HEK293T (cell line): ENCODE measurements around the gene SDC4.

ENCODE experiments used
- CTCF ChIA-PET: fragments of 350-600 bp; formaldehyde crosslinking; extraction: SDS; loops from one replicate; lab custom pipeline; 2021; ENCODE audit warnings: antibody characterized with exemption, inconsistent platforms; lab: Yijun Ruan, JAX
- POLR2A ChIA-PET: fragments of 350-600 bp; formaldehyde crosslinking; extraction: SDS; loops from one replicate; lab custom pipeline; 2020; ENCODE audit warnings: antibody characterized with exemption, inconsistent platforms; lab: Yijun Ruan, JAX
- DNase-seq: peaks from one replicate; pipeline ENCODE4 v3.0.0; 2012; ENCODE audit warnings: mixed read lengths; ENCODE audit errors: extremely low spot score
- ARNT ChIP-seq: fragments of 450-650 bp; IDR thresholded peaks from 2 replicates; pipeline ENCODE4 v1.6.1; 2017; ENCODE audit warnings: mild to moderate bottlenecking
- BHLHE40 ChIP-seq: fragments of 450-650 bp; IDR thresholded peaks from 2 replicates; pipeline ENCODE4 v1.6.1; 2016; ENCODE audit warnings: mild to moderate bottlenecking, moderate library complexity, borderline replicate concordance
- CTBP1 ChIP-seq: fragments of 450-650 bp; IDR thresholded peaks from 2 replicates; pipeline ENCODE4 v1.6.1; 2016; ENCODE audit warnings: borderline replicate concordance
- ELF4 ChIP-seq: fragments of 450-650 bp; IDR thresholded peaks from 2 replicates; pipeline ENCODE4 v1.6.1; 2017; ENCODE audit warnings: antibody characterized with exemption
- FOXA1 ChIP-seq: fragments of 450-650 bp; IDR thresholded peaks from 2 replicates; pipeline ENCODE4 v1.6.1; 2016; ENCODE audit warnings: mild to moderate bottlenecking
- FOXK2 ChIP-seq: fragments of 450-650 bp; IDR thresholded peaks from 2 replicates; pipeline ENCODE4 v1.6.1; 2016; ENCODE audit warnings: mild to moderate bottlenecking
- FOXM1 ChIP-seq: fragments of 450-650 bp; IDR thresholded peaks from 2 replicates; pipeline ENCODE4 v1.6.1; 2017; ENCODE audit warnings: mild to moderate bottlenecking, borderline replicate concordance
- HDGF ChIP-seq: fragments of 450-650 bp; IDR thresholded peaks from 2 replicates; pipeline ENCODE4 v1.6.1; 2017; ENCODE audit warnings: antibody characterized with exemption, borderline replicate concordance
- L3MBTL2 ChIP-seq: fragments of 450-650 bp; conservative IDR thresholded peaks from 2 replicates; pipeline ENCODE4 v1.6.1; 2016; ENCODE audit warnings: mild to moderate bottlenecking
- LEF1 ChIP-seq: fragments of 450-650 bp; IDR thresholded peaks from 2 replicates; pipeline ENCODE4 v1.6.1; 2017; ENCODE audit warnings: mild to moderate bottlenecking, borderline replicate concordance
- NFRKB ChIP-seq: fragments of 450-650 bp; IDR thresholded peaks from 2 replicates; pipeline ENCODE4 v1.6.1; 2016; ENCODE audit warnings: mild to moderate bottlenecking, moderate library complexity
- SP1 ChIP-seq: fragments of 450-650 bp; IDR thresholded peaks from 2 replicates; pipeline ENCODE4 v1.6.1; 2017
- SUZ12 ChIP-seq: fragments of 450-650 bp; IDR thresholded peaks from 2 replicates; pipeline ENCODE4 v1.6.1; 2016; ENCODE audit warnings: mild to moderate bottlenecking
- TARDBP ChIP-seq: fragments of 450-650 bp; IDR thresholded peaks from 2 replicates; pipeline ENCODE4 v1.6.1; 2016
- ZNF384 ChIP-seq: fragments of 450-650 bp; IDR thresholded peaks from 2 replicates; pipeline ENCODE4 v1.6.1; 2016
- TF ChIP-seq, protein P1 (sequence below): fragments of 450-650 bp; IDR thresholded peaks from 2 replicates; pipeline ENCODE4 v1.6.1; 2016

SDC4 gene

DNA sequence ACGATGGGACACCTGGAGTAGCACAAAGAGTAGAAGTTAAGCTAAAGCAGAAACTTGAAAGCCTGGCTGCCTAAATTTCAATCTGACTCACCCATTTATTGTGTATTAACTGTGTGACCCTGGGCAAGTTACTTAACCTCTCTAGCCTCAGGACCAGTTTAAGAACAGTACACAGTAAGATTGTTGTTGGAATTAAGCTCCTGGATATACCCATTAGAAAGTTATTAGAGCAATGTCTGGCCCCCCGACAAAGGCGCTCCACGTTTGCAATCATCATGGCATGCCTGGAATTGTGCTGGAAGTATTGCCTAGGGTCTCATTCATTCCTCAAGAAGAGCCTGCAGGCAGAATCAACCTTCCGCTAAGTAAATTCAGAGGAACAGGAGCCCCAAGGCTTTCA is 1.4 kb downstream of the SDC4 start:
- ChIA-PET POLR2A (interaction anchor here (0.7 to 3.2 kb wide), 5 partner anchors 11 to 69 kb away, joined by 3 to 16 read pairs (median 4); partner anchors contain the start of genes PIGT and SYS1), CTCF (interaction anchor here (0.7 kb wide), 1 partner anchor 26 kb away, joined by 3 read pairs; no protein-coding TSS in a partner anchor)
- no peak for DNase-seq
- TF ChIP-seq BHLHE40 (no peak), FOXA1 (no peak), CTBP1 (no peak), ELF4 (no peak), HDGF (no peak), LEF1 (no peak), ARNT (no peak)

DNA sequence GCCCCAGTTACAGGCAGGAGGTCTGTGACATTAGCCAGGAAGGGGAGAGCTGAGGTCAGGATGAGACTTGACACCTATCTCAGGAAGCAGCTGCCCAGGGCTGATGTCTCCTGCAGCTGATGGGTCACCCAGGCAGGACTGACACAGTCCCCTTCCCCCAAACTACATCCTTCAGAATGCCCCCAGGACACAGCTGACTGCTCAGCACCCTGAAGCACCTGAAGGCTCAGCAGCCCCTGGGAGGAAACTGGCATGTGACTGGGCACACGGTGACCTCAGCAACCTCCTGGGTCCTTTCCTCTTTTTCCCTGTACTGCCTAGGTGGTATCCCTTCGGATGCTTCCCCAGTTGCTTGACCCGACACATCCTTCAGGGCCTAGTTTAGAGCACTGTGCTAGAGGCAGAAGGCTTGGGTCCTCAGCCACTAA is 1.9 kb downstream of the SDC4 start:
- CTCF ChIA-PET = no interaction called here
- TF ChIP-seq, protein P1, sequence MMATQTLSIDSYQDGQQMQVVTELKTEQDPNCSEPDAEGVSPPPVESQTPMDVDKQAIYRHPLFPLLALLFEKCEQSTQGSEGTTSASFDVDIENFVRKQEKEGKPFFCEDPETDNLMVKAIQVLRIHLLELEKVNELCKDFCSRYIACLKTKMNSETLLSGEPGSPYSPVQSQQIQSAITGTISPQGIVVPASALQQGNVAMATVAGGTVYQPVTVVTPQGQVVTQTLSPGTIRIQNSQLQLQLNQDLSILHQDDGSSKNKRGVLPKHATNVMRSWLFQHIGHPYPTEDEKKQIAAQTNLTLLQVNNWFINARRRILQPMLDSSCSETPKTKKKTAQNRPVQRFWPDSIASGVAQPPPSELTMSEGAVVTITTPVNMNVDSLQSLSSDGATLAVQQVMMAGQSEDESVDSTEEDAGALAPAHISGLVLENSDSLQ = no peak
- DNase-seq = no peak
- POLR2A ChIA-PET = no interaction called here

DNA sequence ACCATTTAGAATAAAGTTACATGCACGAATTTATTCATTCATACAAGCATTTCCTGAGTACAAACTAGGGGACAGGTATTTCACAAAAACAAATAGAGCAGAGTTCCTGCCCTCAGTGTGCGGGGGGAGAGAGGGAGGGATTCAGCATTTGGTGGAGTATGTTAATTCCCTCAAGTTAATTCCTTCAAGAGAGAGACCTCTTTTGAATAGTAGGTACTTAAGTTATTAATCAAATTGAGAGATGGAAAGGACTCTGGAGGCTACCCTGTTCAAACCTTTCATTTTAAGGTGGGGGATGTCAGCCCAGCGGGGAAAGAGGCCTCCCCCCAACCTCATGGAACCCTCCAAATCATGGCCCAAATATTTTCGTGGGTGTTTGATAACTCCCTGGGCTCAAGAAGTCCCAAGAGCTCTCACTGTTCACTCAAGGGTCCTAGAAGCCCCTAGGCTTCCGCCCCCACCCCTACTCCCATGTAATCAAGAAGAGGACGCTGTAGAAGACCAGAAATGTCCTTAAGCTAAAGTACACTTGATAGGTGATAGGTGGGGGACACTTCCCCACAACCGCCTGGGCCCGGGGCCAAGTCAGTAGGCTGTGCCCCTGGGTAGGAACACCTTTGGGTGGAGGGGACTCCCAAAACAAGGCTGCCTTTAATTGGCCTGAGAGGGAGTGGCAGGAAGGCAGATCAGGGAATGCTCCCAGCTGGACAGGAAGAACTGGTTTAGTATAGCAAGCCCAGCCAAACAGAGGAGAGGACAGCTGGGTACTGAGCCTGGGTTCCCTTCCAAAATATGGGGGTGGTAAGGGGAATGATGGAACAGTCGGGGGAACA is 2.9 kb downstream of the SDC4 start:
- CTCF ChIA-PET = interaction anchor here (0.6 kb wide), 1 partner anchor 732 kb away, joined by 3 read pairs; no protein-coding TSS in a partner anchor
- POLR2A ChIA-PET = interaction anchor here (0.6 kb wide), 1 partner anchor 10 kb away, joined by 3 read pairs; no protein-coding TSS in a partner anchor
- no peak for TF ChIP-seq CTBP1
- no peak for TF ChIP-seq ELF4
- TF ChIP-seq HDGF = no peak
- TF ChIP-seq SP1 = no peak
- no peak for DNase-seq

DNA sequence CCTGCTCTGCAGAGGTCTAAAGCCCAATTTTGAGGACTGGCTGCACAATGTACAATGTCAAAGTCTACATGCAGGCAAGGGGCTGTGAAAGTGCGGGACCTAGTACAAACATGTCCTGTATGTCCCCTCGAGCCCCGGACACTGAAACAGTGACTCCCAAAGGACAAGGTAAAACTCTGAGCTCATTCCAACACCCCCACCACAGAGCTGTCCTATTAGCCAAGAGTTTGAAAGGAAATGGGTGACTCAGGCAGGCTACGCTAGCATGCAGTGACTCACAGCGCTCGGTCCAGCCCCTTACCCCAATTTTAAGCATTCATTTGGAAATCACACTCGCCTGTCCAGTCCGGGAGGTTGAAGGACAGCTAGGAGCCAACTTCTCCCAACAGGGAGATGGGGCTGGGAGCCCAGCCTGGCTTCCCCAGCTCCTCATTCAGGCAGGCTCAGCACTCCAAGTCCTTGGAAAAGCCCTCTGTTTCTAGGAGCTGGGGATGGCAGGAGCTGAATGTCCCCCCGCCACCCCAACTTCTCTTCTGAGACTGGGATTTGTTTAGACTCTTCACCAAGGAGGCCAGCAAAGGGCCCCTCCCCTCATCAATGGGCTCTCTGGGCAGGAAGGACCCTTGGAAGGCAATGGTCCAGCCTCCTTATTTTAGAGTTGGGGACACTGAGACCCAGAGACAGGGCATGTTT is 3.9 kb downstream of the SDC4 start:
- no peak for DNase-seq
- ChIA-PET POLR2A (interaction anchor here (1.0 to 1.4 kb wide), 5 partner anchors 10 to 93 kb away, joined by 3 to 7 read pairs (median 4); partner anchors contain the start of gene SYS1), CTCF (interaction anchor here (0.6 to 1.0 kb wide), 2 partner anchors 25 to 733 kb away, joined by 3 read pairs; no protein-coding TSS in a partner anchor)
- TF ChIP-seq L3MBTL2 = no peak
- TF ChIP-seq ARNT = no peak
- TF ChIP-seq, protein P1 = no peak
- TF ChIP-seq LEF1 = no peak
- TF ChIP-seq SUZ12 = no peak
- TF ChIP-seq HDGF = no peak

DNA sequence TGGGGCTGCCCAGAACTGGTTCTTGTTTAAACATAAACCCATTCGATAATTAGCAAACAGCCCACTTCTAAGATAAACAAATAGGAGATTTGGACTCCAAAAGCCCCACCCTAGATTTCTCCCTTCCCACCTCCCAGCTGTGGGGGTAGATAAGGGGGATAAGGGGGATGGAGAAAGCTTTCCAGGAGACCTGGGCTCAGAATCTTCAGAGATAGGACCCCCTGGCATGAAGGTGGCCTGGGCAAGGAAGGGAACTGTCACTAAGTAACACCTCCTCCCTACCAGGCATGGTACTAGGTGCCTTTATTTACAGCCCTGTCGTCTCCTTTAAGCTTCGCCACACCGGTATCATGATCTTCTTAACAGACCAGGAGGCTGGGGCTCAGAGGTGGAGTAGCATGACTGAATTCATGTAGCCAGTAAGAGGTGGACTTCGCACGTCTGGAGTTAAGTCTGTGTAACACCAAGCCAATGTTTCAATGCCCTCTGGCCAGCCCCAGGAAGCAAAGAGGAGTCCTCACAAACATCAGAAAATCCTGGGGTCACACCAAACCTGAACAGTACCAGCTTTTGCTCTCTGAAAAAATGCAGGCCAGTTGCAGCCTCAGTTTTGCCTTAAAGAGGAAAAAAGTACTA is 4.6 kb downstream of the SDC4 start:
- CTCF ChIA-PET = interaction anchor here (1.0 kb wide), 1 partner anchor 25 kb away, joined by 3 read pairs; no protein-coding TSS in a partner anchor
- no peak for DNase-seq
- no peak for TF ChIP-seq SP1
- TF ChIP-seq CTBP1 = no peak
- no peak for TF ChIP-seq FOXK2
- TF ChIP-seq ZNF384 = no peak
- no peak for TF ChIP-seq L3MBTL2
- TF ChIP-seq SUZ12 = no peak
- no peak for TF ChIP-seq BHLHE40
- no peak for TF ChIP-seq ARNT
- TF ChIP-seq HDGF = no peak
- TF ChIP-seq TARDBP = no peak
- no peak for TF ChIP-seq NFRKB
- TF ChIP-seq, protein P1 = no peak
- TF ChIP-seq LEF1 = no peak
- TF ChIP-seq FOXM1 = no peak
- no peak for TF ChIP-seq ELF4
- TF ChIP-seq FOXA1 = no peak
- POLR2A ChIA-PET = interaction anchor here (1.0 to 1.4 kb wide), 5 partner anchors 9 to 93 kb away, joined by 3 to 7 read pairs (median 4); partner anchors contain the start of gene SYS1
